Astrocyte (in vitro differentiated cells and primary cell): Measurements from ENCODE around the gene TNC. TPM values are rescaled to one million over a fixed set of nuclear protein-coding genes. Genes with fewer than 3 reads are reported as not detected.
A peak's percentile ranks its signal among the peaks of the same experiment; 100 is the strongest.

Experiments
- DNase-seq: peaks from one replicate; pipeline ENCODE4 v3.0.0-alpha.2; 2010; ENCODE audit warnings: low read depth
- FAIRE-seq: peaks from 2 replicates; lab custom pipeline; 2011; peaks lifted over from hg19 to GRCh38; lab: Jason Lieb, UNC
- H2AFZ ChIP-seq: 2 replicates; pipeline ENCODE4 v1.6.0; 2012; ENCODE audit warnings: low read depth, low read length, inconsistent platforms
- H3K27ac ChIP-seq: 2 replicates; pipeline ENCODE4 v1.5.1; 2011; ENCODE audit warnings: low read depth, low read length, inconsistent platforms
- H3K27me3 ChIP-seq: 2 replicates; pipeline ENCODE4 v1.6.0; 2011; ENCODE audit warnings: low read length, inconsistent platforms; ENCODE audit not compliant: insufficient read depth
- H3K36me3 ChIP-seq: 2 replicates; pipeline ENCODE4 v1.5.1; 2011; ENCODE audit warnings: low read length, inconsistent platforms; ENCODE audit not compliant: insufficient read depth
- H3K4me1 ChIP-seq: 2 replicates; pipeline ENCODE4 v1.5.1; 2011; ENCODE audit warnings: low read length, inconsistent platforms; ENCODE audit not compliant: insufficient read depth
- H3K4me2 ChIP-seq: 2 replicates; pipeline ENCODE4 v1.6.0; 2012; ENCODE audit warnings: low read length, inconsistent platforms
- H3K4me3 ChIP-seq: 2 replicates; pipeline ENCODE4 v1.5.1; 2011; ENCODE audit warnings: low read depth, mild to moderate bottlenecking, low read length, inconsistent platforms; ENCODE audit not compliant: insufficient read depth
- H3K79me2 ChIP-seq: 2 replicates; pipeline ENCODE4 v1.6.0; 2012; ENCODE audit warnings: mild to moderate bottlenecking, low read length, inconsistent platforms; ENCODE audit not compliant: insufficient read depth
- H3K9ac ChIP-seq: 2 replicates; pipeline ENCODE4 v1.6.0; 2012; ENCODE audit warnings: mild to moderate bottlenecking, low read length, inconsistent platforms
- H3K9me3 ChIP-seq: 2 replicates; pipeline ENCODE4 v1.5.1; 2012; ENCODE audit warnings: low read depth, mild to moderate bottlenecking, low read length, inconsistent platforms; ENCODE audit not compliant: insufficient read depth
- H4K20me1 ChIP-seq: 2 replicates; pipeline ENCODE4 v1.6.0; 2012; ENCODE audit warnings: low read length, inconsistent platforms; ENCODE audit not compliant: insufficient read depth
- H3K27ac Mint-ChIP-seq: one replicate; pipeline ENCODE4 v1.8.0; 2021; ENCODE audit warnings: mild to moderate bottlenecking, mixed read lengths; ENCODE audit not compliant: unreplicated experiment
- H3K27me3 Mint-ChIP-seq: one replicate; pipeline ENCODE4 v1.8.0; 2021; ENCODE audit warnings: low read depth, mixed read lengths; ENCODE audit not compliant: unreplicated experiment
- H3K36me3 Mint-ChIP-seq: one replicate; pipeline ENCODE4 v1.8.0; 2021; ENCODE audit warnings: low read depth, mixed read lengths; ENCODE audit not compliant: unreplicated experiment
- H3K4me1 Mint-ChIP-seq: one replicate; pipeline ENCODE4 v1.8.0; 2021; ENCODE audit warnings: low read depth, mixed read lengths; ENCODE audit not compliant: unreplicated experiment
- H3K4me3 Mint-ChIP-seq: one replicate; pipeline ENCODE4 v1.8.0; 2021; ENCODE audit warnings: mild to moderate bottlenecking, moderate library complexity, mixed read lengths; ENCODE audit not compliant: unreplicated experiment
- H3K9me3 Mint-ChIP-seq: one replicate; pipeline ENCODE4 v1.8.0; 2021; ENCODE audit warnings: mild to moderate bottlenecking, mixed read lengths; ENCODE audit not compliant: unreplicated experiment
- EZH2 ChIP-seq: IDR thresholded peaks from 2 replicates; pipeline ENCODE4 v1.6.1; 2012; ENCODE audit warnings: mild to moderate bottlenecking, low read length, inconsistent platforms; ENCODE audit not compliant: insufficient read depth
- total RNA-seq: library from RNA; stranded (reverse); gene quantifications from 2 replicates; pipeline ENCODE4 v1.2.1, GENCODE V29; 2021
- TF ChIP-seq, protein P1 (sequence below): IDR thresholded peaks from 2 replicates; pipeline ENCODE4 v1.5.1; 2011; ENCODE audit warnings: low read depth, mild to moderate bottlenecking, inconsistent platforms, low read length, moderate library complexity; ENCODE audit not compliant: insufficient read depth

Gene TNC
- total RNA-seq, 1 donor from 2014 or later = 747 TPM

DNA sequence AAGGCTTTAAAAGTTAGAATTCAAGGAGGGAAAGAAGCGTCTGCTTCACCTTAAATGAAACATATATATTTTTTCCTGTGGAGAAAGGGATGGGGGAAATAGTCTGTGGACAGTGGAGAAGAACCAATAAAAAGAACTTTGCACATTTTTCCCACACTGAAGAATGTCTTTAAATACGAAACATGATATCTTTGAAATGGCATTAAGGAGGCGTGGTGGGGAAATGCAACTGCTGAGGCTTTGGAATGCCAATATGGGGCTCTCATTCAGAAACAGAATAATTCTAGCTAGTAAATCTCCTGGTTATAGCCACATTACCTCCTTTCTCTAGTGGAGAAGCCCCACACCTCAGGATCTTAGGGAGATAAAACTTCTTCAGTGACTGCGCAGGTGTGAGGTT, 46.8 kb downstream of the TNC start:
- Histone ChIP-seq H3K4me2 (no peak overlapping the region), H3K36me3 (peaks cover 81% of the 10 kb centered on the region), H3K79me2 (no peaks in the 10 kb centered on the region), H4K20me1 (peaks cover 3% of the 10 kb centered on the region), H3K27ac (no peak overlapping the region), H3K9ac (no peak overlapping the region), H3K9me3 (no peaks in the 10 kb centered on the region), H3K4me1 (no peaks in the 10 kb centered on the region), H3K27me3 (no peaks in the 10 kb centered on the region), H2AFZ (no peak overlapping the region), H3K4me3 (no peak overlapping the region)
- Mint-ChIP-seq H3K9me3 (peaks cover 2% of the 10 kb centered on the region), H3K27ac (peak overlapping the region; percentile 50), H3K4me3 (no peak overlapping the region), H3K4me1 (peaks cover 12% of the 10 kb centered on the region), H3K36me3 (peaks cover 68% of the 10 kb centered on the region), H3K27me3 (no peaks in the 10 kb centered on the region)
- TF ChIP-seq, protein P1, sequence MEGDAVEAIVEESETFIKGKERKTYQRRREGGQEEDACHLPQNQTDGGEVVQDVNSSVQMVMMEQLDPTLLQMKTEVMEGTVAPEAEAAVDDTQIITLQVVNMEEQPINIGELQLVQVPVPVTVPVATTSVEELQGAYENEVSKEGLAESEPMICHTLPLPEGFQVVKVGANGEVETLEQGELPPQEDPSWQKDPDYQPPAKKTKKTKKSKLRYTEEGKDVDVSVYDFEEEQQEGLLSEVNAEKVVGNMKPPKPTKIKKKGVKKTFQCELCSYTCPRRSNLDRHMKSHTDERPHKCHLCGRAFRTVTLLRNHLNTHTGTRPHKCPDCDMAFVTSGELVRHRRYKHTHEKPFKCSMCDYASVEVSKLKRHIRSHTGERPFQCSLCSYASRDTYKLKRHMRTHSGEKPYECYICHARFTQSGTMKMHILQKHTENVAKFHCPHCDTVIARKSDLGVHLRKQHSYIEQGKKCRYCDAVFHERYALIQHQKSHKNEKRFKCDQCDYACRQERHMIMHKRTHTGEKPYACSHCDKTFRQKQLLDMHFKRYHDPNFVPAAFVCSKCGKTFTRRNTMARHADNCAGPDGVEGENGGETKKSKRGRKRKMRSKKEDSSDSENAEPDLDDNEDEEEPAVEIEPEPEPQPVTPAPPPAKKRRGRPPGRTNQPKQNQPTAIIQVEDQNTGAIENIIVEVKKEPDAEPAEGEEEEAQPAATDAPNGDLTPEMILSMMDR = no peak
- TF ChIP-seq EZH2 = no peak
- DNase-seq (no peak), FAIRE-seq (no peak)

DNA sequence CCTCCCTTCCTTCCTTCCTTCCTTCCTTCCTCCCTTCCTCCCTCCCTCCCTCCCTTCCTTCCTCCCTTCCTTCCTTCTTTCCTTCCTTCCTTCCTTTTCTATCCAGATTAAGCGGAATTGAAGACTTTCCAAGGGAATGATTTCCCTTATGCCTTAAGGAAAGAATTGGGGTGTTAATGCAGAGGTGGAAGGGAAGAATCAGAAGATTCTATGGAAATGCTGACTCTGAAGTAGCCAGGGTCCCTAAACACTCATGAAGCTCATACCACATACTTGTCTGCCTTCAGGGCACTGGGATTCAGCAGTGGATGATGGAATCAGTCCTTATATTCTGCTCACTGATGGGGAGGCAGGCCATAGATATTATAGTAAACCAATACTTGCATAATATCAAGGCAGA, 48.2 kb downstream of the TNC start:
- Histone ChIP-seq H3K4me3 (no peak overlapping the region), H4K20me1 (peaks cover 3% of the 10 kb centered on the region), H3K9me3 (no peaks in the 10 kb centered on the region), H3K27ac (no peak overlapping the region), H3K79me2 (no peaks in the 10 kb centered on the region), H3K27me3 (no peaks in the 10 kb centered on the region), H3K4me1 (no peaks in the 10 kb centered on the region), H3K9ac (no peak overlapping the region), H3K36me3 (peaks cover 71% of the 10 kb centered on the region), H3K4me2 (no peak overlapping the region), H2AFZ (no peak overlapping the region)
- Mint-ChIP-seq H3K36me3 (peaks cover 65% of the 10 kb centered on the region), H3K4me1 (peaks cover 12% of the 10 kb centered on the region), H3K9me3 (peaks cover 2% of the 10 kb centered on the region), H3K27ac (no peak overlapping the region), H3K27me3 (no peaks in the 10 kb centered on the region), H3K4me3 (no peak overlapping the region)
- FAIRE-seq = no peak
- TF ChIP-seq, protein P1 = no peak
- TF ChIP-seq EZH2 = no peak
- DNase-seq = no peak

DNA sequence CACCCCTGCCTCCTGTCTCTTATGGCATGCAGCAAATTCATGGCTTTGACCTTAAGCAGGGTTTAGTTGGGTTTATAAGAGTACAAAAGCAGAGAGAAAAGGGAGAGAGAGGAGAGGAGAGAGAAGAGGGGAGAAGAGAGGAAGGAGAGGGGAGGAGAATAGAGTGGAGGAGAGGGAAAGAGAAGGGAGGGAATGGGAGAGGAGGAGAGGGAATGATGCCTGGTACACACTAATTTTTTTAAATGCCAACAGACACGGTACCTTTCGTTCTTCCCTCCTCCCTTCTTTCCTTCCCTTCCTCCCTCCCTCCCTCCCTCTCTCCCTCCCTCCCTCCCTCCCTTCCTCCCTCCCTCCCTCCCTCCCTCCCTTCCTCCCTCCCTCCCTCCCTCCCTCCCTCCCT, 48.7 kb downstream of the TNC start:
- peaks cover 13% of the 10 kb centered on the region for H3K4me1 Mint-ChIP-seq

More for the DNA sequence above, 48.7 kb downstream of the TNC start:
- no peak overlapping the region for H3K4me2 ChIP-seq
- FAIRE-seq (no peak), DNase-seq (no peak)
- TF ChIP-seq EZH2 = no peak
- TF ChIP-seq, protein P1 = no peak
- no peak overlapping the region for H3K27ac ChIP-seq
- H4K20me1 ChIP-seq = peaks cover 3% of the 10 kb centered on the region
- H3K27me3 ChIP-seq = no peaks in the 10 kb centered on the region
- no peaks in the 10 kb centered on the region for H3K79me2 ChIP-seq
- peaks cover 62% of the 10 kb centered on the region for H3K36me3 Mint-ChIP-seq
- peaks cover 2% of the 10 kb centered on the region for H3K9me3 Mint-ChIP-seq
- no peak overlapping the region for H2AFZ ChIP-seq
- H3K4me1 ChIP-seq = peaks cover 5% of the 10 kb centered on the region
- no peaks in the 10 kb centered on the region for H3K9me3 ChIP-seq
- H3K36me3 ChIP-seq = peaks cover 67% of the 10 kb centered on the region
- H3K4me3 Mint-ChIP-seq = no peak overlapping the region
- H3K27me3 Mint-ChIP-seq = no peaks in the 10 kb centered on the region
- peak overlapping the region; percentile 69 for H3K27ac Mint-ChIP-seq
- no peak overlapping the region for H3K4me3 ChIP-seq
- no peak overlapping the region for H3K9ac ChIP-seq
